Mucosa of gallbladder (tissue), 1 donor: Measurements from ENCODE around the gene TULP4. TPM values are rescaled to one million over a fixed set of nuclear protein-coding genes. Genes with fewer than 3 reads are reported as not detected.
"Not testable (repeated sequence)": the region's sequence is repeated elsewhere in the genome, so short reads cannot be mapped to it uniquely, and the experiment has no call there.

Source experiments
- DNase-seq: peaks from one replicate; pipeline ENCODE4 v3.0.0-alpha.2; 2020; ENCODE audit warnings: low spot score
- total RNA-seq: library from RNA; stranded (reverse); gene quantifications from one replicate; pipeline ENCODE4 v1.2.1, GENCODE V29; 2021
- donor health status: DM: no; HTN: no; CAD: no.

Gene TULP4
- total RNA-seq, 1 donor from 2014 or later = 93.0 TPM

- DNase-seq = not testable (repeated sequence)
These were observed 244.8 kb downstream of the TULP4 start for GRCh38 chr6:158557110-158557509.

GRCh38 chr6:158557927-158558326, 245.7 kb downstream of the TULP4 start:
- DNase-seq = no peak

DNA sequence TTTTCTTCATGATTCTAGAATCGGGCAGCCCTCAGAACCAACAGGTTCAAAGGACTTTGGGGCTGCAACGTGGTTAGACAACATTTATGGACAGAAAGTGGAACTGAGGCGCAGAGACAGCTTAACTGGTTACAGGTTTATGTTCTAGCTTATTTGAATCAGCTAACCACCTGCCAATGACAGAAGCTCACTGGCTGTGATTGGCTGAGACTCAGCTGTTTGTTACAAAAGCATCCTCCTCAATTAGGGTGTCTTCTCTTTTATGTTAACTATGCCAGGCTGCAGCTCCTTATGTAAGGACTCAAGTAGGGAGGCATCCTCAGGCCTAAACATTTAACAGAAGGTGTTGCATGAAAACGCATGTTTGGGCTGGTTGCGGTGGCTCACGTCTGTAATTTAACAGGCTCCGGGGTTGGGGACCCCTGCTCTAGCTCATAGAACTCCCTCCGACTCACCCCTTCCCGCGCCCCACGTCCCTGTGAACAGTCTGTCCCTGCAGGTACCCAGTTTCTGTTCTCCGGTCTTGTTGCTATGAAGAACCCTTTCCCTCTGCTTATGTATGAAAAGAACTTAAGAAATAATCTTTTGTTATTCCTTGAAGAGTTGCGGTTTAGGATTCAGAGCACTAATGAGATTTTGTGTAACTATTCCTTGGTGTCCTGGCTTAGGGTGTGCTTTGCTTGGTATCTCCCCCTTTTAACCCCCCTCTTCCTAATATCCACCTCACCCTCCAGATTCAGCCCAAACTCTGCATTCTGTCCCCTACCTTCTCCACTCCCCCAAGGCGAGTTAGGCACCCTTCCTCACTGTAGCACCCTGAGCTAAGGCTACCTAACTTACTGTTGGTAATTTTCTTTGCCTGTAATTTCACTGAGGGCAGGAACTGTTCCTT, 246.4 kb downstream of the TULP4 start:
- DNase-seq = no peak

DNA sequence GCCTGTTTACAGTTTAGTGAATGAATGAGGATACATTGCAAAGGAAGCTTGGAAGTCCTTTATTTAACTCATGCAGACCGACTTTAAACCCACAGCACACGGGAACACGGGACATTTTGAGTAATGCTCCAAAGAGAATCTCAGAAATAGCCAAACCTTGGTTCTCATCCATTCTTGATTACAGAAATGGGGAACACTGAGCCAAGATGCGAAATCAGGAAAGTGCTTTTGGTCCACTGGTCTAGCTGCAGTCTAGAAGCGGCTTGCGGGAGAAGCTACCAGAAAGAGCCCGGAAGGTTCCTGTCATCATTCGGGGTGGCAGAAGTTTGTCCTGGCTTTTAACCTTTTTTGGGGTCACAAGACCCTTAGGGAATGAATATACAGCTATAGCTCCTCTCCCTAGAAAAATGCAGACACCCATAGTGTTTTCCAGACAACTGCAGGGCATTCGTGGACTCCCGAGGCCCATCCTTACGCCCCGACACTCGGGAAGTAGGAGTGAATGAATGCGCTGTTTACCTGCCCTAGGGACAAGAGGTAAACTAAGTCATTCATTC, 247.2 kb downstream of the TULP4 start:
- no peak for DNase-seq

DNA sequence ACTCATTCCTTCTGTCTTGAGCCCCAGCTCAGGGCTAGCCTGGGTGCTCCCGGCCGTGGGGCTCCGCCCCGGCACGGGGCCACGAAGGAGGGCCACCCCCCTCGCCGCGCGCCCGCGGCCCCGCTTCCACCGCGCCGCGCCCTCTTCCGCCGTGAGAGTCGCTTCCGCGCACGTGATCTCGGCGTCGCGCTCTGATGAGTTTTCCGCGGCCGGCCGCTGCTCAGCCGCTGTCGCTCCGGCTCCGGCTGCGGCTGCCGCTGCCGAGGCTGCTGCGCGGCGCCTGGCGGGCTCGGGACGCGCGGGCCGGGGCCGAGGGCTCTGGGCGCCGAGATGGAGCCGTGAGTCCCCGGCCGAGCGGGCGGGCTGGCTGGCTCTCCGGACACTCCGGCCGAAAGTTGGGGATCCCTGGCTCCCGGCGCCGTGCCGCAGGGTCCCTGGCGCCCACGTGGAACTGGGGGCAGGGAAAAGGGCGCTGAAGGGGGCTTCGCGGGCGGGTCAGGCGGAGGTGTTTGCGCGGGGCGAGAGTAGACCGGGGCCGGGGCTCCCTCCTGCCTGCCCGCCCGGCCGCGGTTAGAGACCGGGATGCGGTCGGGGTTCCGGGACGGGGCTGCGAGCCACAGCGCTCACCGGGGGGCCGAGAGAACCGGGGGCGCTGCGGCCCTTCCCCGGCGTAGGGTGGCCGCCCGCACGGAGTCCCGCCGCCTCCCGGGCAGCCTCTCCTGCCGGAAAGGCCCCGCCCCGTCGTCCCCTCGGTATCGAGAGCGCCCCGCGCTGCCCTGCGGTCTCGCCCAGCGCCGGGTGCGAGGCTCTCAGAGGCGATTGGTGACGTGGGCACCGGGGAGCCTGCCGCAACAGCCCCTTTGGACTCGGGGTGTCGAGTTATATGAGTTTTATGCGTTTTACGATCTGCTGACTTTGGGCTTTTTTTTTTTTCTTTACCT, 247.9 kb downstream of the TULP4 start, which contains the start of gene TMEM181:
Gene TMEM181, plus strand, starts transcription at position 197 of the 941 bp plus-strand sequence. Its CDS starts 134 bp downstream, at position 331.
- peak; percentile 89 for DNase-seq

DNA sequence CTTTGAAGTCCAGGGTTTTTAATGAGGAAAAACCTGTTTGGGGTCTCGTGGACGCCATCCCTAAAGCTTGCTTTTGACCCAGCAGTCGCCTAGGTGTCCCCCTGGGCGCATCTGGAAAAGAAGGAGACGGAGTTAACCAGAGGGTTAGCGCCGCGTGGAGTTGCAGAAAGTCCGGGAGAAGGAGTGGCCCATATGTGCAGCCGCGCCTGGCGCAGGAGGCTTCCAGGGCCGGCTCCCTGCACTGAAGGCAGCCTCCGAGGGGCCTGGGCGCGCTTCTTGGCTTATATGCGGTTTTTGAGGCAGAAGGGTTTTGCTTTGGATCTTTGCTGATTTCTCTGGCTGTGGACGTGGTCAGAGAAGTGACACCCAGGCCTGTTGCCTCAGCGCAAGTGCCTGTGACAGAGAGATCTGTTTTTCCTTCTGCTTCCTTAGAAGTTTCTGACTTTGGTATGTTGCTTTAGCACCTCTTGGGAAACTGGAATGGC, 248.6 kb downstream of the TULP4 start:
- DNase-seq = no peak

Other genes starting within 250 kb of the TULP4 start
- gene SERAC1, start 144.2 kb upstream of the TULP4 start, total RNA-seq = 16.6 TPM
- 31.5 TPM for gene GTF2H5, start 144.1 kb upstream of the TULP4 start, total RNA-seq
- gene TMEM181, start 247.6 kb downstream of the TULP4 start, total RNA-seq = 37.9 TPM